AG04450 (cell line): Measurements from ENCODE around the gene TTC34. TPM values are rescaled to one million over a fixed set of nuclear protein-coding genes. Genes with fewer than 3 reads are reported as not detected.

ENCODE experiments used
- CTCF ChIA-PET: fragments of 300-600, 350-600 bp; formaldehyde crosslinking; extraction: SDS; loops from one replicate; lab custom pipeline; 2022; ENCODE audit warnings: antibody characterized with exemption, inconsistent platforms; lab: Charles Lee
- POLR2A ChIA-PET: fragments of 350-600 bp; formaldehyde crosslinking; extraction: SDS; loops from one replicate; lab custom pipeline; 2021; ENCODE audit warnings: antibody characterized with exemption, inconsistent platforms; lab: Yijun Ruan, JAX
- DNase-seq: peaks from one replicate; pipeline ENCODE4 v3.0.0-alpha.2; 2011; ENCODE audit warnings: low read depth, low spot score
- H3K27ac ChIP-seq: one replicate; pipeline ENCODE4 v1.5.1; 2012; ENCODE audit warnings: low read depth, low read length, control low read depth
- H3K27me3 ChIP-seq: one replicate; pipeline ENCODE4 v1.6.0; 2012; ENCODE audit warnings: low read length; ENCODE audit not compliant: control insufficient read depth, insufficient read depth
- H3K4me3 ChIP-seq: 2 replicates; pipeline ENCODE4 v1.5.1; 2011; ENCODE audit warnings: mild to moderate bottlenecking, low read depth, low read length, control low read depth
- H3K9me3 ChIP-seq: 2 replicates; pipeline ENCODE4 v1.5.1; 2012; ENCODE audit warnings: low read length; ENCODE audit not compliant: control insufficient read depth, insufficient read depth
- CTCF ChIP-seq: IDR thresholded peaks from 2 replicates; pipeline ENCODE4 v1.5.1; 2011; ENCODE audit warnings: low read depth, low read length, control low read depth, inconsistent platforms
- polyA plus RNA-seq: library from polyadenylated mRNA; depleted of rRNA; stranded (reverse); fragments of >200 nt; gene quantifications from 2 replicates; pipeline ENCODE4 v1.2.3, GENCODE V29; 2011

TTC34 gene
- polyA plus RNA-seq, 1 experiment: 0.06 TPM

DNA sequence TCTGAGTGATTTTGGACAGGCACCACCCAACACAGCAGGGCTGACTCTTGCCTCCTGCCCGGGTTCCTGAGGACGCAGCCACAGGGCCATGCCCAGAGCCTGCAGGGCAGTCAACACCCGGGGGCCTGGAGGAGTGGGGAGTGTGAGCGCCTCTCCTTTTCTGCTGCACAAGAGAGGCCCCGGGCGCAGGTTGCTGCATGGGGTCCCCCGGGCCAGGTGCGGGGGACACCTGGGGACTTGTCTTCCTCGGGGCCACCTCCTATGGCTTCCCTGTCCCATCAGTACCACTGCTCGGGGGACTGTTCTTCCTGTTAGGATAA is 6.9 kb upstream of the TTC34 start:
- ChIA-PET CTCF (no interaction called here), POLR2A (no interaction called here)
- Histone ChIP-seq H3K9me3 (peaks cover 98% of the 10 kb centered on the region), H3K27ac (no peak overlapping the region), H3K27me3 (no peaks in the 10 kb centered on the region), H3K4me3 (no peak overlapping the region)
- DNase-seq: no peak
- TF ChIP-seq CTCF: no peak

GRCh38 chr1:2807678-2808385 is 6.3 kb upstream of the TTC34 start:
- Histone ChIP-seq H3K4me3 (no peak overlapping the region), H3K27me3 (no peaks in the 10 kb centered on the region), H3K27ac (no peak overlapping the region), H3K9me3 (peaks cover 98% of the 10 kb centered on the region)
- TF ChIP-seq CTCF: no peak
- ChIA-PET CTCF (no interaction called here), POLR2A (no interaction called here)
- DNase-seq: no peak

DNA sequence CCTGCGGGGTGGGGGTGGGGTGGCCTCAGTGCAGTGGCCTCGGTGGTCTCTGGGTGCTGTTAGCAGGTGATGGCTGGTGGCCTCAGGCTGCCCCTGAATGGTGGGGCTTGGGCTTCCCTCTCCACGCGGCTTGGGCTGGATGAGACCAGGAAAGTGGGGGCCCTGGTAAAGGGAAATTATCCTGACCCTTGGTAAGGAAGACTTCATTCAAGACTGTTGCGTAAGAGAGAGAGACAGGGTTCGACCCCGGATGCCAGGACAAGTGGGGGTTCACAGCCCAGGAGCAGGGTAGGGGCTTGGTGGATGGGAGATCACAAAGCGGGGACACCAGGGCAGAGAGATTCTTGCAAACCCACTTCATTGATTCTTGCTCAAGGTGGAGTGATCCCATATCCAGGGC is 5.5 kb upstream of the TTC34 start:
- TF ChIP-seq CTCF: no peak
- H3K4me3 ChIP-seq: no peak overlapping the region
- POLR2A ChIA-PET: no interaction called here
- no peak overlapping the region for H3K27ac ChIP-seq
- CTCF ChIA-PET: no interaction called here
- peaks cover 98% of the 10 kb centered on the region for H3K9me3 ChIP-seq
- no peak for DNase-seq
- H3K27me3 ChIP-seq: no peaks in the 10 kb centered on the region

- DNase-seq: no peak
- ChIA-PET POLR2A (no interaction called here), CTCF (no interaction called here)
- no peak overlapping the region for H3K4me3 ChIP-seq
- no peaks in the 10 kb centered on the region for H3K27me3 ChIP-seq
- no peak for TF ChIP-seq CTCF
- peaks cover 99% of the 10 kb centered on the region for H3K9me3 ChIP-seq
- no peak overlapping the region for H3K27ac ChIP-seq
Measured at GRCh38 chr1:2806591-2806990, 5.1 kb upstream of the TTC34 start.

DNA sequence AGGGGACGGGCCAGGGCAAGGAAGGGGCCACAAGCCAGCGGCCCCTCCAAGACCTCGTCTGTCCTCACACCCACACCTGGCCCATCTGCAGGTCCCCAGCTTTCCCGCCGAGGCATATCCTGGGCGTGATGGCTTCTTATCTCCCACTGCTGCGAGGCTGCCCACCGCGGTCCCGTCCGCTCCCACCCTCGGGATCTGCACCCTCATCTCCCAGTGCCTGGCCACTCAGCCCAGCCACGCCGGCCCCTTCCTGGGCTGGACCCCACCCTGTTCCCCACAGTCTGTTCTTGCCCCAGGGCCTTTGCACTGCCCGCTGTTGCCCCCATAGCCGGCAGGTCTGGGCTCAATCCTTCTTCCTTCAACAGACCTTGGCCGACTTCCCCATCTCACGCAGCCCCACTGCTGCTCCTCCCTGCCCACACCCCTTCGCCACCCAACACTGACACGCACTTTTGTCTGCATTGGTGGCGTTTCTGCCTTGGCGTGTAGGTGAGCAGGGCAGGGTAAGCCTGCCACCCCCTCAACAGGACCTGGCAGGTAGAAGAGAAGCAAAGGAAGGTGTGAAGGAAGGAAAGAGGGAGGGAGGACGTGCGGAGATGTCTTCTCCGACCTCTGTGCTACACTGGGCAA is 4.4 kb upstream of the TTC34 start:
- DNase-seq: no peak
- H3K27ac ChIP-seq: no peak overlapping the region
- peaks cover 99% of the 10 kb centered on the region for H3K9me3 ChIP-seq
- H3K27me3 ChIP-seq: no peaks in the 10 kb centered on the region
- ChIA-PET POLR2A (no interaction called here), CTCF (no interaction called here)
- TF ChIP-seq CTCF: no peak
- H3K4me3 ChIP-seq: no peak overlapping the region
